ENCODE data around the gene SRF. TPM values are rescaled to one million over a fixed set of nuclear protein-coding genes. Genes with fewer than 3 reads are reported as not detected.

Gene SRF
- total and polyA plus RNA-seq, 2 donors (not counting 3 experiments of a cell fraction or from before 2014, with no cell fraction given): 34.4 to 55.8 TPM

DNA sequence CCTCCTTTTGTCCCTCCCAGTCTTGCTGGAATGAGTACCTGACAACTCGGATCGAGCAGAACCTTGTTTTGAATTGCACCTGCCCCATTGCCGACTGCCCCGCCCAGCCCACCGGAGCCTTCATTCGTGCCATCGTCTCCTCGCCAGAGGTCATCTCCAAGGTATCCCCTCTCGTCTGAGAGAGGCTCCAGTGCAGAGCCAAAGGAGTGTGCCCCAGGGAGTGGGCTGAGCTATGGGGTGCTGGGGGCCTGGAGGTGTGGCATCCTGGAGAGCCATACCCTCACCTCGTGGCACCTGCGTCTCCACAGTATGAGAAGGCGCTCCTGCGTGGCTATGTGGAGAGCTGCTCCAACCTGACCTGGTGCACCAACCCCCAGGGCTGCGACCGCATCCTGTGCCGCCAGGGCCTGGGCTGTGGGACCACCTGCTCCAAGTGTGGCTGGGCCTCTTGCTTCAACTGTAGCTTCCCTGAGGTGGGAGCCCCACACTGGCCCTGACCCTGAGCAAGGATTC, 49.4 kb downstream of the SRF start:
- FAIRE-seq: no peak
- no peaks in the 10 kb centered on the region for H3K9me1 ChIP-seq (replicated peaks; ENCODE audit: control insufficient read depth, extremely low read depth, insufficient read depth, low read length)
- POLR2A ChIA-PET: interaction anchor here (0.7 kb wide), 1 partner anchor 288 kb away, joined by 3 read pairs; no protein-coding TSS in a partner anchor
- no peak overlapping the region for H2AFZ ChIP-seq (ENCODE audit: low read depth, low read length)
- CTCF ChIA-PET: interaction anchor here (3.0 kb wide), 1 partner anchor 9 kb away, joined by 16 read pairs; the partner anchor contains the start of gene DNPH1
- no peak for DNase-seq (ENCODE audit: low read depth, low spot score)
- no peaks in the 10 kb centered on the region for H3K79me2 ChIP-seq (ENCODE audit: control insufficient read depth, insufficient read depth, low read length)
- no peak overlapping the region for H3K4me3 ChIP-seq (replicated peaks in 1 of 3; ENCODE audit: insufficient read depth in 1 of 3, low read depth in 1 of 3, low read length in 3 of 3)
- H3K9me3 ChIP-seq (replicated peaks; ENCODE audit: control insufficient read depth, insufficient read depth, low read length): no peaks in the 10 kb centered on the region
- intact Hi-C loops (cut with micrococcal nuclease): no loop called here
- H4K20me1 ChIP-seq (replicated peaks; ENCODE audit: control insufficient read depth, extremely low read depth, insufficient read depth, low read length): no peaks in the 10 kb centered on the region
- BruUV-seq (replicated peaks): no TSS peak
- peaks cover 3% of the 10 kb centered on the region for H3K4me1 ChIP-seq (ENCODE audit: control insufficient read depth, extremely low read depth, insufficient read depth, low read length)
- H3K27me3 ChIP-seq (ENCODE audit: control insufficient read depth in 2 of 2, insufficient read depth in 2 of 2, low read length in 2 of 2): no peaks in the 10 kb centered on the region
- H3K27ac ChIP-seq (ENCODE audit: insufficient read depth, low read depth, low read length): no peak overlapping the region
- TF ChIP-seq JUN (IDR thresholded peaks at IDR 0.05; ENCODE audit: borderline replicate concordance, insufficient read depth, insufficient read length, low read depth) (no peak), CTCF (IDR thresholded peaks at IDR 0.05; ENCODE audit: extremely low read depth in 1 of 2, insufficient read depth in 1 of 2, low read depth in 1 of 2, low read length in 2 of 2) (no peak), GATA2 (IDR thresholded peaks at IDR 0.05; ENCODE audit: insufficient read depth, insufficient read length, low read depth, low read length) (no peak), MYC (IDR thresholded peaks at IDR 0.05; ENCODE audit: low read depth, low read length) (no peak), EZH2 (IDR thresholded peaks at IDR 0.05; ENCODE audit: borderline replicate concordance, low read depth, low read length, severe bottlenecking) (no peak), POLR2AphosphoS5 (IDR thresholded peaks at IDR 0.05; ENCODE audit: insufficient read depth, low read depth, low read length) (no peak), FOS (IDR thresholded peaks at IDR 0.05; ENCODE audit: borderline replicate concordance, insufficient read depth, low read length) (no peak)
- TF ChIP-seq, protein P1, sequence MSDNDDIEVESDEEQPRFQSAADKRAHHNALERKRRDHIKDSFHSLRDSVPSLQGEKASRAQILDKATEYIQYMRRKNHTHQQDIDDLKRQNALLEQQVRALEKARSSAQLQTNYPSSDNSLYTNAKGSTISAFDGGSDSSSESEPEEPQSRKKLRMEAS (IDR thresholded peaks at IDR 0.05; ENCODE audit: insufficient read depth, insufficient read length): no peak
- peaks cover 0 to 27% of the 10 kb centered on the region in 2 experiments for H3K36me3 ChIP-seq (ENCODE audit: control insufficient read depth in 2 of 2, extremely low read depth in 1 of 2, insufficient read depth in 2 of 2, low read length in 2 of 2)
- no peak overlapping the region for H3K4me2 ChIP-seq (ENCODE audit: insufficient read depth, low read length)
- dilution Hi-C loops (cut with MboI; ENCODE audit: extremely low pct_ligation_motif_present, low sequenced_read_pairs): no loop called here
- H3K9ac ChIP-seq (replicated peaks; ENCODE audit: extremely low read depth, insufficient read depth, low read length): no peak overlapping the region
